ENCODE measurements around the gene HOXA3.

HOXA3 gene

GRCh38 chr7:27138985-27139333, 13.4 kb downstream of the HOXA3 start:
- Histone ChIP-seq H3K27ac (replicated peaks) (no peak overlapping the region), H3K4me3 (replicated peaks; ENCODE audit: insufficient read depth, low read length) (no peak overlapping the region), H3K27me3 (ENCODE audit: insufficient read depth, poor library complexity, severe bottlenecking) (peaks cover 3% of the 10 kb centered on the region)
- DNase-seq (ENCODE audit: low read depth in 1 of 2, low spot score in 1 of 2), result no peak
- TF ChIP-seq POLR2AphosphoS5 (IDR thresholded peaks at IDR 0.05; ENCODE audit: low read depth) (no peak), CTCF (IDR thresholded peaks at IDR 0.05; ENCODE audit: insufficient read depth, low read length) (no peak), SPI1 (IDR thresholded peaks at IDR 0.05; ENCODE audit: borderline replicate concordance, low read depth) (no peak), GABPA (IDR thresholded peaks at IDR 0.05; ENCODE audit: low read depth) (no peak), REST (IDR thresholded peaks at IDR 0.05; ENCODE audit: insufficient replicate concordance, low read depth) (no peak)

- Histone ChIP-seq H3K4me3 (replicated peaks; ENCODE audit: insufficient read depth, low read length) (no peak overlapping the region), H3K27me3 (ENCODE audit: insufficient read depth, poor library complexity, severe bottlenecking) (peaks cover 3% of the 10 kb centered on the region), H3K27ac (replicated peaks) (no peak overlapping the region)
- no peak for DNase-seq (ENCODE audit: low read depth in 1 of 2, low spot score in 1 of 2)
- no peak for TF ChIP-seq POLR2AphosphoS5 (IDR thresholded peaks at IDR 0.05; ENCODE audit: low read depth)
- no peak for TF ChIP-seq SPI1 (IDR thresholded peaks at IDR 0.05; ENCODE audit: borderline replicate concordance, low read depth)
- no peak for TF ChIP-seq REST (IDR thresholded peaks at IDR 0.05; ENCODE audit: insufficient replicate concordance, low read depth)
- no peak for TF ChIP-seq GABPA (IDR thresholded peaks at IDR 0.05; ENCODE audit: low read depth)
- TF ChIP-seq CTCF (IDR thresholded peaks at IDR 0.05; ENCODE audit: insufficient read depth, low read length), result no peak
Measured at GRCh38 chr7:27138472-27138871, 13.9 kb downstream of the HOXA3 start.

GRCh38 chr7:27137640-27138315, 14.6 kb downstream of the HOXA3 start:
- H3K4me3 ChIP-seq (replicated peaks; ENCODE audit: insufficient read depth, low read length), result no peak overlapping the region
- DNase-seq (ENCODE audit: low read depth in 1 of 2, low spot score in 1 of 2), result no peak
- TF ChIP-seq GABPA (IDR thresholded peaks at IDR 0.05; ENCODE audit: low read depth), result no peak
- no peak for TF ChIP-seq CTCF (IDR thresholded peaks at IDR 0.05; ENCODE audit: insufficient read depth, low read length)
- TF ChIP-seq SPI1 (IDR thresholded peaks at IDR 0.05; ENCODE audit: borderline replicate concordance, low read depth), result no peak
- no peak for TF ChIP-seq REST (IDR thresholded peaks at IDR 0.05; ENCODE audit: insufficient replicate concordance, low read depth)
- no peak for TF ChIP-seq POLR2AphosphoS5 (IDR thresholded peaks at IDR 0.05; ENCODE audit: low read depth)
- H3K27ac ChIP-seq (replicated peaks), result peak overlapping the region; percentile 33; the same call in 1 of the 2 replicates
- H3K27me3 ChIP-seq (ENCODE audit: insufficient read depth, poor library complexity, severe bottlenecking), result peaks cover 3% of the 10 kb centered on the region

All from HL-60 (cell line).